GM12801 (cell line): ENCODE results near the gene DCHS2.

Experiments
- CTCF ChIP-seq: IDR thresholded peaks from one replicate; pipeline ENCODE4 v1.5.1; 2011; ENCODE audit warnings: control low read depth; ENCODE audit not compliant: insufficient read length; ENCODE audit errors: extremely low read depth

Gene DCHS2

DNA sequence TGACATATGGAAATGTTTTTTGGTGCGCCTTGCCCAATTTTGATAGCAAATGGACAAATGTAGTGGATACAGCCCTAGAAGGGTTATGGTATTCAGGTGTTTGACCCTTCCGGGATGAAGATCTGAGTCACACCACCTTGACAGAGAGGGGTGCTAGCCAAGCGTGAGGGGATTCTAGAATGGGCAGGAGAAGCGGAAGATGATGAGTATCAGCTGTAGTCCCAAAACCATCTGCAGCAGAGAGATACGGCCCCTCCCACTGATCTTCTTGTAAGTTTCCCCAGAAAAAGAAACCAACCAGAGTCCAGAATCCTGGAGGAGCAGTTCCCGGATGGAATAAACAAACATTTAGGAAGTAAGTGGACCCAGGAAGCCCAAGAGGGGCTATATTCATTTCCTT is 18.1 kb downstream of the DCHS2 start:
- TF ChIP-seq CTCF, result no peak

DNA sequence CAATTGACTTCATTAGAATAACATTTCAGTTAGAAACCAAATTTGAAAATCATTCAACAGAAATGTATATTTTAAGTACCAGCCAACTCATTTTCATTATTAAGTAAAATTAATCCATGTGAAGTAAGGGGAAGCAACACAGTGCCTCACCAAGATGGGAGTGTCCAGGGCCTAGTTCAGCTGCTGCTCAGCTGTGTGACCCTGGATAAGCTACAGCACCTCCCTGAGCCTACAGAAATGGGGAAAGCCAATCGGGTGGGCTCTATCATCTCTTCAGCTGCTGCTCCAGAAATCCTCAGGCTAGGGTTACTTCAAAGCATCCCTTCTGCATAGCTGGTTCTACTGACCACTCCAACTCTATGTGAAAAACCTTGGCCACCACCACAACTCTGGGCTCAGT is 18.7 kb downstream of the DCHS2 start:
- no peak for TF ChIP-seq CTCF

DNA sequence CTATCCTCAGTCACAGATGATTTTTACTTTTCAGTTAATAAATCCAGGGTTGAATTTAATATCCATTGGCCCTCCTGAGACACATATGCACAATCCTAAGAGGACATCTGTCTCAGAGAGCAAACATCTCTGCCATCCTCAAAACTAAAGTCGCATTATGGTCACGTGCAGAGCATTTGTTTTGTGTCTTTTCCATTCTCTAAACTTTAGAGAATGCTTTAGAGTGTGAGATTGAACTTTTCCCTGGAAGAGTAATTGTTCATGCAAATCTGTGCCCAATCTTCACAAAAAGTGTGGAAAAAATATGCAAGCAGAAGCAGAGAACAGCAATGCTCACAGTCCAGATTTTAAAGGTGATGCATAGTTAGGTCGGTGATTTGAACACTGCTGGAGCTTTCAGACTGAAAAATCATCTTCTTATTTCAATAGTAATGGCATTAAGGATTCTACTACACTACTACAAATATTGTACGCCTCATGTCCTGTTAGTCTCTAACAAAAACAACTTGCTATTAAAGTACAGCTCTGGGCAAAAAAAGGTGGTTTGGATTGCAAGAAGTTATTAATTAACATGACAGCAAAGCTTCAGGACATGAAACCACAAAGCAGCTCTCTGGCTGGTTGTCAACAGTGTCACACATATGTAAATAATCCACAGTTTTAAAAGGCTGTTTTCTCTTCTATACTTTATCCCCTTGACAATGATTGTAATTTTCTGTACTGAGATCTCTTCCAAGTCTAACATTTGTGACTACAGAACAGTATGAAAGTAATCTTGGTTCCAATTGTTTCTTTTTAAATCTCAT is 19.9 kb downstream of the DCHS2 start:
- no peak for TF ChIP-seq CTCF

- no peak for TF ChIP-seq CTCF
These were observed 20.6 kb downstream of the DCHS2 start for GRCh38 chr4:154471032-154471431.

GRCh38 chr4:154467886-154468285 is 23.7 kb downstream of the DCHS2 start:
- TF ChIP-seq CTCF, result no peak

DNA sequence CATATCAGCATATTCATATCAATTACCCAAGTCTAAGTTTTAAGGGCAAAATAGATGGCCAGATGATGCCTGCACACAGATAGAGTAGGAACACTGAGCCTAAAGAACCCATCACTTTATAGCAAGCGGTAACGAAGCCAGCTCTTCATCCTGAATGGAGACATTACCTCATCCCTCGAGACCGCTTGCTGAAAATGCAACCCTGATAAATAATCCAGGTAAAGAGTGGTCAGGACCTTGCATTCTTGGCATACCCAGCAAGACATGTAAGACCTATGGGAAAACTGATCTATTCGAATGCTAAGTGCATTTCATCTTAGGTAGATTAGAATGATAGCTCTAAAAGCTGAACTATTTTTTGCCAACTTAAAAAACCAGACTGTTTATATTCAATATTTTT is 25.3 kb downstream of the DCHS2 start:
- TF ChIP-seq CTCF, result no peak

DNA sequence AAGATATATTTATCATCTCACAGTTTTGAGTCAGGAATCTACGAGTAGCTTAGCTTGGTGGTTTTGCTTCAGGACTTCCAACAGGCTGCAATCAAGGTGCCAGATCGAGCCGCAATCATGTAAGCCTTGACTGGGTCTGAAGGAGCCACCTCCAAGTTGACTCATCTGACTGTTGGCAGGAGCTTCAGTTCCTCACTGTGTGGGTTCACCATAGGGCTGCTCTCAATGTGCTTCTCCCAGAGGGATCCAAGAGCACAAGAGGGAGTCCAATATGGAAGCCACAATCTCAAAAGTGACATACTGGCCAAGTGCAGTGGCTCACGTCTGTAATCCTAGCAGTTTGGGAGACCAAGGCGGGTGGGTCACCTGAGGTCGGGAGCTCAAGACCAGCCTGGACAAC is 26.5 kb downstream of the DCHS2 start:
- no peak for TF ChIP-seq CTCF
